ENCODE results near the gene UBE2G2.
A peak's percentile ranks its signal among the peaks of the same experiment; 100 is the strongest.

Gene UBE2G2

GRCh38 chr21:44734026-44734745, 67.4 kb downstream of the UBE2G2 start:
- H3K27ac Mint-ChIP-seq = no peak overlapping the region
- H3K27me3 Mint-ChIP-seq (ENCODE audit: low read depth) = peaks cover 10% of the 10 kb centered on the region
- no peaks in the 10 kb centered on the region for H3K36me3 Mint-ChIP-seq (ENCODE audit: low read depth)
- peaks cover 9% of the 10 kb centered on the region for H3K9me3 Mint-ChIP-seq
- TF ChIP-seq, protein P1, sequence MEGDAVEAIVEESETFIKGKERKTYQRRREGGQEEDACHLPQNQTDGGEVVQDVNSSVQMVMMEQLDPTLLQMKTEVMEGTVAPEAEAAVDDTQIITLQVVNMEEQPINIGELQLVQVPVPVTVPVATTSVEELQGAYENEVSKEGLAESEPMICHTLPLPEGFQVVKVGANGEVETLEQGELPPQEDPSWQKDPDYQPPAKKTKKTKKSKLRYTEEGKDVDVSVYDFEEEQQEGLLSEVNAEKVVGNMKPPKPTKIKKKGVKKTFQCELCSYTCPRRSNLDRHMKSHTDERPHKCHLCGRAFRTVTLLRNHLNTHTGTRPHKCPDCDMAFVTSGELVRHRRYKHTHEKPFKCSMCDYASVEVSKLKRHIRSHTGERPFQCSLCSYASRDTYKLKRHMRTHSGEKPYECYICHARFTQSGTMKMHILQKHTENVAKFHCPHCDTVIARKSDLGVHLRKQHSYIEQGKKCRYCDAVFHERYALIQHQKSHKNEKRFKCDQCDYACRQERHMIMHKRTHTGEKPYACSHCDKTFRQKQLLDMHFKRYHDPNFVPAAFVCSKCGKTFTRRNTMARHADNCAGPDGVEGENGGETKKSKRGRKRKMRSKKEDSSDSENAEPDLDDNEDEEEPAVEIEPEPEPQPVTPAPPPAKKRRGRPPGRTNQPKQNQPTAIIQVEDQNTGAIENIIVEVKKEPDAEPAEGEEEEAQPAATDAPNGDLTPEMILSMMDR (IDR thresholded peaks at IDR 0.05; ENCODE audit: unreplicated experiment in 3 of 3) = no peak
- H3K4me1 Mint-ChIP-seq = peaks cover 30% of the 10 kb centered on the region
- H3K4me3 Mint-ChIP-seq = no peak overlapping the region

DNA sequence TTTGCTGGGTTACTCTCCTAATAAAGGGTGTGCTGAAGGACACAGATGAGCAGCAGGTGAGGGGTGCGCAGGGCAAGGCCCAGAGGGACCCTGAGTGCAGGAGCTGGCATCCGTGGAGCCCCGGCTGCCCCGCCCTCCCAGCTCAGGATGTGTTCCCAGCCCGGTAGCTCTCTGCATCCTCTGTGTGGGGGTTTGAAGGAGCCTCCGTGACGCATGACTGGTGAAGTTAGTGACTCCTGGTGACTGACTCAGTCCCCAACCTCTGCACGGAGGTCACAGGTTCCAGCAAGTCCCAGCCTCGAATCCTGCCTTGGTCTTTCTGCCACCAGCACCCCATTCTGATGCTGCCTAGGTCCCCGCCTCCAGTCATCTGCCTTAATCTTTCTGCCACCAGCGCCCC, 68.7 kb downstream of the UBE2G2 start:
- Mint-ChIP-seq H3K36me3 (ENCODE audit: low read depth) (no peaks in the 10 kb centered on the region), H3K4me1 (peaks cover 30% of the 10 kb centered on the region), H3K27me3 (ENCODE audit: low read depth) (peaks cover 13% of the 10 kb centered on the region), H3K27ac (peak overlapping the region in 2 of 3 experiments; percentile 23 to 38), H3K9me3 (peaks cover 9% of the 10 kb centered on the region), H3K4me3 (no peak overlapping the region)
- TF ChIP-seq, protein P1 (IDR thresholded peaks at IDR 0.05; ENCODE audit: unreplicated experiment in 3 of 3) = no peak

DNA sequence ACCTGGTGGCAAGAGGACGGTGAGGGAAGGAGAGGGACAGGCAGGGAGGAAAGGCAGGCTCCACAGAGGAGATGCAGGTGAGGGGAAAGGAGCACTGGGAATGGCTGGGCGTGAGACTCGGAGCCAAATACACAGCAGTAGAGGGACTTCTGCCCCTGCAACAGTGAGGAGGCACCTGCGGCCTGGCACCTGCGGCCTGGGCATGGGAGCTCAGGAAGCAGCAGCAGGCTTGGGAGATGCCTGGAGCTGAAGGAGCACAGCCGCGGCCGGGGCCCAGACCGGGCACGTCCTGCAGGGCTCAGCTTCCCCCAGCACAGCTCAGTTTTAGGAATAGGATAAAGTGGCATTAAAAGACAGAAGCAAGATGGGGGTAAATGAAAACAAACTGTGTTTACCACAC, 69.4 kb downstream of the UBE2G2 start:
- no peak overlapping the region for H3K27ac Mint-ChIP-seq
- peaks cover 16% of the 10 kb centered on the region for H3K27me3 Mint-ChIP-seq (ENCODE audit: low read depth)
- H3K36me3 Mint-ChIP-seq (ENCODE audit: low read depth) = no peaks in the 10 kb centered on the region
- peaks cover 9% of the 10 kb centered on the region for H3K9me3 Mint-ChIP-seq
- TF ChIP-seq, protein P1 (IDR thresholded peaks at IDR 0.05; ENCODE audit: unreplicated experiment in 3 of 3) = no peak
- H3K4me1 Mint-ChIP-seq = peaks cover 27% of the 10 kb centered on the region
- no peak overlapping the region for H3K4me3 Mint-ChIP-seq

- H3K4me1 Mint-ChIP-seq = peaks cover 19% of the 10 kb centered on the region
- peaks cover 23% of the 10 kb centered on the region for H3K27me3 Mint-ChIP-seq (ENCODE audit: low read depth)
- H3K27ac Mint-ChIP-seq = no peak overlapping the region
- TF ChIP-seq, protein P1 (IDR thresholded peaks at IDR 0.05; ENCODE audit: unreplicated experiment in 3 of 3) = no peak
- H3K36me3 Mint-ChIP-seq (ENCODE audit: low read depth) = no peaks in the 10 kb centered on the region
- no peak overlapping the region for H3K4me3 Mint-ChIP-seq
- H3K9me3 Mint-ChIP-seq = peaks cover 9% of the 10 kb centered on the region
Measured at GRCh38 chr21:44730951-44731579, 70.6 kb downstream of the UBE2G2 start.

DNA sequence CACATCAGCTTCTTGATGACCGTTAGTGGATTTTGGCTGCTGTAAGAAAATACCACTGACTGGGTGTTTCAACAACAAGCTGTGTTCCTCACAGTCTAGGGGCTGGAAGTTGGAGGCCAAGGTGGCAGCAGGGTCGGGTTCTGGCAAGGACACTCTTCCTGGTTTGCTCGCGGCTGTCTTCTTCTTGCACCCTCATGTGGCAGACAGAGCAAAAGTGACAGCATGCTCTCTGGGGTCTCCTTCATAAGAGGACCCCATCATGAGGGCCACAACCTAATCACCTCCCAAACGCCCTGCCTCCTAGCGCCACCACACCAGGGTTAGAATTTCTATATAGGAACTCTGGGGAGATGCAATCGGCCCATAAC, 71.6 kb downstream of the UBE2G2 start:
- Mint-ChIP-seq H3K4me1 (peaks cover 19% of the 10 kb centered on the region), H3K27ac (no peak overlapping the region), H3K4me3 (no peak overlapping the region), H3K9me3 (peaks cover 9% of the 10 kb centered on the region), H3K36me3 (ENCODE audit: low read depth) (no peaks in the 10 kb centered on the region), H3K27me3 (ENCODE audit: low read depth) (peaks cover 32% of the 10 kb centered on the region)
- TF ChIP-seq, protein P1 (IDR thresholded peaks at IDR 0.05; ENCODE audit: unreplicated experiment in 3 of 3) = no peak

Data from nephron (organoid).